Hippocampal formation (tissue), 2 donors: ENCODE measurements around the gene RAD51D.
A peak's percentile ranks its signal among the peaks of the same experiment; 100 is the strongest.
"Not testable (repeated sequence)": the region's sequence is repeated elsewhere in the genome, so short reads cannot be mapped to it uniquely, and the experiment has no call there.

Experiments used
- DNase-seq, 2 donors: peaks; one replicate each; lab custom pipeline; 2025; lab: John Stamatoyannopoulos, UW

RAD51D gene

DNA sequence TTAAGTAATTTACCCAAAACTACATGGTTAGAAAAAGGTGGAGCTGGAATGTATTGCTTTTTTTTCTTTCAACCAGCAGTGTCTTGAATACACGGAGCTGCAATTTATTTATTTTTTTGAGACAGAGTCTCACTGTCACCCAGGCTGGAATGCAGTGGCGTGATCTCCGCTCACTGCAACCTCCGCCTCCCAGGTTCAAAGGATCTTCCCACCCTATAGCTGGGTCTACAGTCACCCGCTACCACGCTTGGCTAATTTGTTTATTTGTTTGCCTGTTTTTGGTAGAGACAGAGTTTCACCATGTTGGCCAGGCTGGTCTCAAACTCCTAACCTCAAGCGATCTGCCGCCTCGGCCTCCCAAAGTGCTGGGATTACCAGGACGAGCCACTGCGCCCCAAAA, 29.0 kb downstream of the RAD51D start:
- not testable (repeated sequence) for DNase-seq

DNA sequence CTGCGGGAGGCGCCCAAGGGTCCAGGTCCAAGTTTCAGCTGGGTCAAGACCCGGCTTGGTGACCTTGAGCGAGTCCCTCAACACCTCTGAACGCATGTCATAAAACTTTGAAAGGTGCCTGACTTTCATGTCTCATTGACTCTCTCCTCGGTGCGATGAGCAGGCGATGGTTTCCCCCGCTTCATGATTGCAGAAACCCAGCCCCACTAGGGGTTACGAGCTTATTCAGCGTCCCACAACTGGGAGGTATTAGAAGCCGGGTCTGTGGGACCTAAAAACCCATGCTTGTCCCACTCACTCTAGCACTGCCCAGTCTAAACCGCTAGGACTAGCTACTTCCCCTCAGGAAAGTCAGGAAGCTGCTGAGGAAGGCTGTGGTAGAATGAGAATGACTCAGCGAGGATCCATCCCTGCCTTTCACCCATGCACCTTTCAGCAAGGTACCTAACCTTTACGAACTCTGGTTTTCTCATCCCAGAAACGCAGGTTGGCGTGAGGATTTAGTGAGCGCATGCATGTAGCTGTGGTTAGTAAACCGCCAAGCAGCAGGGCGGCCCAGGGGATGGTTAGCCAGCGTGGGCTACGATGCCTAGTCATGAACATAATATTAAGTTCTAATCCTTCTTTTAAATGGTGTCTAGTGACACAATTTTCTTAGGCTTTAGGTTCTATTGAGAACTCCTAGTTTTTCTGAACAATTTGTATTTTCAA, 29.9 kb downstream of the RAD51D start:
- no peak for DNase-seq

DNA sequence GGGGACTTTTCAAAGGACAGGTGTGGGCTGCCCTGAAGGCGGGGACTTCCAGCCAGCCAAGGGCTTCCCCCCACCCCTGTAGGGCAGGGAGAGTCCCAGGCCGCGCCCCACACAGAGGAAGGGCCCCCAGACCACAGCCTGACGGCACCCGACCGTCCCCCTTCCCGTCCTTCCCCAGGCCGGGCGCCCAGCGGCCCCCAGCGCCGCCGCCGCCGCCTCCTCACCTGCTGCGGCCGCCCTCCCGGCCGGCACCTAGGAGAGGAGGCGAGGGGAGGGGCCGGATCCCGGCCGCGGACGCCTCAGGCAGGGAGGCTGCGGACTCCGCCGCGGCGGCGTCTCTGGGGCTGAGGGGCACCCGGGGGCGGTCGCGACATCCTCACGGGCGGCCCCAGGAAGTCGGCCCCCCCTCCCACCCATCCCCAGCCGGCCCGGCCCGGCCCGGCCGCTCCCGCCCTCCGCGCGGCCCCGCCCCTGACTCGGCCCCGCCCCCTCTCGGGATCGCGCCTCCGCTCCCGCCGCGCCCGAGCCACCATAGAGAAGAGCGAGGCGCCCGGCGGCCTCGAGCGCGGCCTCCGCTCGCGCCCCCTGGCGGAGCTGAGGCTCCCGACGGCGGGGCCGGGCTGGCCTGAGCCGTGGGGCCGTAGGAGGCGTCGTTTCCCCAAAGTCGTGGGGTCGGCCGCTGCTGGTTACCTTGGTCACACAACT, 30.6 kb downstream of the RAD51D start:
- DNase-seq: peak; percentile 84 to 86

DNA sequence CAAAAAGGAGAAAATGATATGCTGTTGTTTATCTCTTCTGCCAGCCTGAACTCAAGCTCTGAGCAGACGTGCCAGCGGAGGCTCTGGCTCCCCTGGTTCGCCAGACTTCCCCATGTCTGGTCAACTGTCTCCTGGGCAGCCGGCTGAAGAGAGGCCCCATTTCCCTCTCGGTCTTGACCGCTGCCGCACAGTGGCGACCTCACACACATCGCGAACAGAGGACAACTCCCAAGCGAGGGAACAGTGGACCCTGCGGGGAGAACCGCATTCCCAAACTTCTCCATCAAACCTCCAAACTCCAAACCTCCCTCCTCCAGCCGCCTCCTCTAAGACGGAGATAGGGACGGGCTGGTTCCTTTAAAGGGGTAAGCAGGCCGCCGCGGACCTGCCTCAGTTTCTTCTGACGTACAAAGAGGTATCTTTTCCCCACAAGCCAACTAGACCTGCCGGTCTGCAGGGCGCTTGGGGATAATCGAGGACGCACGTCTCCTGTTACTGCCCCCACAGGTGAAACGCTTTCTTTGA, 31.2 kb downstream of the RAD51D start:
- peak; percentile 49 to 69 for DNase-seq

DNA sequence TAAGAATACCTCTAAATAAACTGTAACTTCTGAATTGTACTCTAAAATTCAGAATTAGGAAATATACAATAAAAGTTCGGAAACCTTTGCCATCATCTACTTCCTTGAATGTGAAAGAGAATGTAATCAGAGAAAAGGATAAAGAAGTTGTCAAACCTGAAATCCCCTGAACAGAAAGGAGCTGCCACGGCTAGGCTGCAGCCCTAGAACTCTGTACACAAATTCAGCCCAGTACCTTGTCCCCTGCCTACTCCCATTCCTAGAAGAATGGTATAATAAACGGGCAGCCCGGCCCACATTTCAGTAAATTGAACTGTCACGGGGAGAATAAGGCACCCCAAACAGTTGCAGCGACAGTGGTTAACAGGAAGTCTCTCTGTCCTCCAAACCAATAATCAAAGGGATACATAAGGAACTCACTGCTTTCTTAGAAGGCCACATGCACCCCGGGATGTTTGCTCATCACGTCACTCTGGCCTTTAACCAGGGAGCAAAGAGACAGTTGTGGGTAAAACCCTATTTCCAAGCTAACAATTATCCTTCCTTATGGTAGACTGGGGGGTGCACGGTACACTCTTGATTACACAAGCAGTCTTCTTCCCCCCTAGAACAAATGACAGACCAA, 31.8 kb downstream of the RAD51D start:
- DNase-seq: peak; percentile 49 to 63

DNA sequence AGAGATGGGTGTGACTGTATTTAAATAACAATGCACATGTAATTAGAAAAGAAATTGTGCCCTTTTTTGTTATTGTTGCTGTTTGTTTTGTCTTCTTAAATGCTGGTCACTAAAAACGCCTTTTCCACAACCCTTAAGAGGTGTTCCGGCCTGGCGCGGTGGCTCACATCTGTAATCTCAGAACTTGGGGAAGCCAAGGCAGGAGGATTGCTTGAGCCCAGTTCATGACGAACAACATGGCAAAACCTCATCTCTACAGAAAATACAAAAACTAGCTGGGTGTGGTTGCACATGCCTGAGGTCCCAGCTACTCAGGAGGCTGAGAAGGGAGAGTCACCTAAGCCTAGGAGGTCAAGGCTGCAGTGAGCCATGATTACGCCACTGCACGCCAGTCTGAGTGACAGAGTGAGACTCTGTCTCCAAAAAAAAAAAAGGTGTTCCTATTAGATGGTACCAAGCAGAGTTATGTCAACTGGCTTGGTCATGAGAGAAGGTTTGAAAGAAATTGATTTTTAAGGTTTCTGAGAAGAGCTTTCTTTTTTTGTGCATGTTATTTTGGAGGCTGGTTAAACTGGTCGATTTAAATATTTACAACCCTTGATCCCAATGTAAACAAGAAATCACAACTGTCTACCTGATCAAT, 32.6 kb downstream of the RAD51D start:
- DNase-seq: no peak

DNA sequence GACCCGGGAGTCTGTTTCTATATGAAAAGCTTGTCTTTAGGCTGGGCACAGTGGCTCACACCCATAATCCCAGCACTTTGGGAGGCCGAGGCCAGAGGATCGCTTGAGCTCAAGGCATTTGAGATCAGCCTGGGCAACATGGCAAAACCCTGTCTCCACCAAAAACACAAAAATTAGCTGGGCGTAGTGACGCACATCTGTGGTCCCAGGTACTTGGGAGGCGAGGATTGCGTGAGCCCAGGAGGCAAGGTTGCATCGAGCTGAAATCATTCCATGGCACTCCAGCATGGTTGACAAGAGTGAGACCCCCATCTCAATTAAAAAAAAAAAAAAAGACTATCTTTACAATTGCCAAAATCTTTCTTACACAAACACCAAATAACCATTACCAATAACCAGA, 33.5 kb downstream of the RAD51D start:
- DNase-seq: no peak

DNA sequence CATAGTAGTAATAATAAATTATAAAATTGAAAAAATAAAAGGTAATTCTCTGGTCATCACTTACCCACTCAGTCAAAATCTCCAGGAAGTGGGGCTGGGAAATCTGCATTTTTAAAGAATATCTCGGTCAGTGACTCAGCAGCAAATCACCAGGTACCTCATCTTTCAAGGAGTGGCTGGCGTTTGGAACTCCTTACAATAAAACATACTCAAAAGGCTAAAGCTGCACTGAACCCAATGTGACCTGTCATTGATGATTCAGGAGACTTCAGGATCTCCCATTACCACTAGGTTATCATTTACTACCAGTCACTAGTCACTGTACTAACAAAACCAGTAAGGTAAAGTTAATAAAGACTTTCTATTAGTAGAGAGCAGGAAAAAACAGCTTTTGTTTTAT, 34.7 kb downstream of the RAD51D start:
- DNase-seq: no peak

DNA sequence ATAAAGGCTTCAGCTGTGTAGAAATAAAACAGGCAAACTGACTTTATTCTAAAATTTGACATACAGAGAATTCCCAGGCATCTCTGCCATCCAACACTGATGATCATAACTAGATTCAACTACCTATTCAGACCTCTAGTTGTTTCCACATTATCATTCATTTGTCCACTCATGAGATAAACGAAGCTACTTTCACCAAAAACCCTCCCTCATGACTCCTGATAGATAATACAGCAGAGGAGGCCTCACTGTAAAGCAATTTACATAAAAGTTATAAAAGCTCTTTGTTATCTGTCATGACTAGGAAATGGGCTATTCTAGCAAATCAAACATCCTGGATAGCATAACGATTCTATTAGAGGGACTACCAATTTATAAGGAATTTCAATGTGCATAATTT, 36.6 kb downstream of the RAD51D start:
- no peak for DNase-seq

DNA sequence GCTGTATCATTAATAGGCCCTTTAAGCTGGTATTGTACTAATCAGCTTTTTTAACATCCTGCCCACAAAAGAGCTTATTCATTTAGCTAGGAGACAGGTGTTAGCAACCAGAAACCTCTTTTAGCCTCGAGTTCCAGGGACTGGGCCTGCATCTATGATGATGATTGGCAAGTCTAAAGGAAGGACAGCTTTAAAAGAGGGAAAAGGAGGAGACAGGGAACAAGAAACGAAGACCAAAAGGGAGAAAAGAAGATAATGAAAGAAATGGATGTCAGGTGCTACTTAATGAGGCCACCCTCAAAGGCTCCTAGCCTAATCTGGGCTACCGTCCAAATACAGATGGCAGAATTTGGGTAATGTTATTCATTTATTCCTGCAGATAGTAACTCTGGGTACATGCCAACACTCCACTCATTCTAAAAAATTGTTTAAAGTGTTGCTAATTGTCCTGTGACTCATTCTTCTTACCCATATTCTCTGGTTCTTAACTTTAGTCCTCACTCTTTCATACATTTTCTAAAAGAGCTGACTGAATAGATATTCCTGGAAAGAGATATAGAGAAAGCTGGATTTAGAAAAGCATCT, 37.5 kb downstream of the RAD51D start:
- DNase-seq: no peak

DNA sequence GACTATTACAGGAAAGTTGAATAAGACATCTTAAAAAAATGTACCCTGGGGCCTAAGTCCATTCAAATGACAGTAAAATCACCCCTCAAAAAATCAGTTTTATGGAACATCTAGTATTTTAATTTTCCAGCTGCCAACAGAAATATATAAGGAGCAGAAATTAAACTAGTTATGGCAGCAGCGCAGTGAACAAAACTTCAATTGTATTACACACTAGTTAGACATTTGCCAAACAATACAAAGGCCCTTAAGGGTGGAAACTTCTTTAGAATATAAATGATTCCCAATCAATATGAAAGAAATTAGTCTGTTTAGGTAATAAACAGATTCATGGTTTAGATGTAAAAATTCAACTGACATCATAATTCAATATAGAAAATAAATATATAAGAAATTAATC, 38.0 kb downstream of the RAD51D start:
- DNase-seq: peak in 1 of 2 donors; percentile 50

DNA sequence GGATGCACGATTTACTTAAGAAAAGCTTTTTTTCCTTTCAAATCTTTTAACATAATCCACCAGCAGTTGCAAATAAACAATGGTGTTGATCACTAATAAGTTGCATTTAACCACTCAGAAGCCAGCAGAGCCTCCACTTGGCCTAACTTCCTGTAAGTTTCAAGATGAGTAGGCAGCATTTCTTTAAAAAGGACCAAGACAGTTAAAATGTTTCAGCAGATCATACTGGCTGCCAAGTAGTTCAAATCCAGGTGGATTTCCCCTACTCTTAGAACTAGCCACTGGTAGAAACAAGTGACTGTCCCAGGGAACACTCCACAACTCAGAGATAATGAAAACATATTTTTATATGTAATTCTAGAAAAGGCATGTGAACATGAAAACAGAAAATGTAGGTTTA, 39.1 kb downstream of the RAD51D start:
- no peak for DNase-seq

DNA sequence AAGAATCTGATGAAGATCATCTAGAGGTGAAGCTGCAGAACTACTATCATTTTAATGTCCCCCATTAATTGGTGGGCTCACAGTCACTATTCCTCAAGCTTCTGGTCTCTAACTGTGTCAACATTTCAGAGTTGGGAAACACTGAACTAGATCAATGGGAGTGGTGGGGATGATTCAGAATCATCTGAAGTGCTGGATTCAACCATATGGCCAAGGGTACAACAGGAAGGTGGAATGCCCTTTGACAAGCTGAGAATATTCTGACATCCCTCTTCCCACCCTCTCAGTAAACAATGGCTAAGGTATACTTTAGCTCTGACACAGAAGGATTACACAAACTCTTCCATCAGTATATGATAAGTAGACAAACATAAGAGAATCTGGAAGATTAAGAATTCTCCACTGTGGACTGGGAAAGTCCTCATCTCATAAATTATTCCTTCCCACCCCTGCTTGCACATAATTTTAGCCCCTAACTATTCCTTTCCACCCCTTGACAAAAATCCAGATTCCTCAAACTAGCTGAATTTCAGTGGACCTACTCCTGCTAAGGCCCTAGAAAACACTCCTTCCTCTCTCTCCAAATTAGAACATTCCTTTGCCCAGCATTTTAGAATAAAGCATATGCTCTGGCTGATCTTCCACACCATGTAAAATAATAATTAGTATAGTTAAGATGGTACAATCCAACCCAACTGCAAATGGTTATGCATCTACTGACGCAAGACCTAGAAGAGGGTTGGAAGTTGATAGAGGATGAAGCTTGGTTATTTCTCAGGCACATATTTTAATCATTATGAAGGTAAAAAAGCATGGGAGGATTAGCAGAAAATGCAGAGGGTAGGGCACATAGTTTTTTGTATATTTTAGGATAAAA, 39.9 kb downstream of the RAD51D start:
- DNase-seq: no peak

DNA sequence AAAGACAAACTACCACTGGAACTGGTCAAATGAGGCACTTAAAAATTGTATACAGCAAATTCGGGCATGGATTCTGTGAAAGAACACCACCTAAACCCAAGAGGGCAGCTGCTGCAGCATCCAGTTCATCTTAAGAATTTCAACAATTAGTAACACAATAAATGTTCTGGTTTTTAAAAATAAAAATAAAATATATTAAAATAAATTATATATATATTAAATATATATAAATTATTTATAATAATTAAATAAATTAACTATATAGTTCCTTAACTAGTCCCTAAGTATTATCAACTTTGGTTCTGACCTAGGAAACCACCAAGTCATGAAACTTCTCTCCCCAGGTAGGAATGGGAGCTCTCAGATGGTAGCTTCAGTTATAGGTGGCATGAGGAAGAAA, 42.8 kb downstream of the RAD51D start:
- DNase-seq: no peak

DNA sequence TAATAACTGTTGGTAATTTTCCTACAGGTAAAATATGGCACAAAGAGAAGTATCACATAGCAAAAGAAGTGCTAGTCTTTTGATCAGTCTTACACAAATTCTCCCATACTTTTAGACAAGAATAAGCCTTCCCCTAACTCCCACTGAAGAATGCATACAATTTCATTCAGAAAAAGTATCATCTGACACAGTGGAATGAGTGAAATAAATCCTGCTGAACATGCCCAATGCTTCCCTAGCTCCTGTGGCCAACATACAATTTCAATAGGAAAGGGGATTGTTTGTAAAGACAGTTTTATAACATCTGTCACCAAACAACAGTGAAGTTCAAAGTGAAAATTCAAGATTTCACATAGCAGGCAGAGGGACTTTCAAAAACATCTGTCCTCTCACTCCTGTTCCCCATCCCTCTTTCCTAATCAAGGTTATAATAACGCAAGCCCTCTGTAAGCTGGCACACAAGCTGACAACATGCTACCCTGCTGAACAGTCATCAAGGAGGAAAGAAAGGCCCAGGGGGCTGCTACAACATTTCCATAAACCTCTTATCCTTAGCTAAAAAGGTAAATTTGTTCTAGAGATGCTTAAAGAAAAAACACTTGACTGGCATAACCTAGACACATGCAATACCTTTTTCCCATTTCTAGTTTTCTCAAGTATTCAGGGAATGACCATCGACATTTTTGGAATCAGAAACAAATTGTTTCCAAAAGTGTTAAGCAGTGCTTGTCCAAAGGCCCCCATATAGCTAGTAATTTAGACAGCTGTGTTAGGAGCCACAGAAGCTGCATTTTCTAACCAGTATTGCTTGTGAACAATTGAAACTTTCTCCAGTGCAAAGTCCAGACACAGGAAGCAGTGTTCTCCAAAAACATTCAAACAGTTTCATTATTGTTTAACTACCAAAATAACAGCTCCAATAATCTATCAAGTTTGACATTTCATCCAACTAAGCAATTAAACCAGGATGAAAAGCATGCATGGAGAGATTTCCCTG, 44.7 kb downstream of the RAD51D start:
- DNase-seq: peak; percentile 22 to 89

DNA sequence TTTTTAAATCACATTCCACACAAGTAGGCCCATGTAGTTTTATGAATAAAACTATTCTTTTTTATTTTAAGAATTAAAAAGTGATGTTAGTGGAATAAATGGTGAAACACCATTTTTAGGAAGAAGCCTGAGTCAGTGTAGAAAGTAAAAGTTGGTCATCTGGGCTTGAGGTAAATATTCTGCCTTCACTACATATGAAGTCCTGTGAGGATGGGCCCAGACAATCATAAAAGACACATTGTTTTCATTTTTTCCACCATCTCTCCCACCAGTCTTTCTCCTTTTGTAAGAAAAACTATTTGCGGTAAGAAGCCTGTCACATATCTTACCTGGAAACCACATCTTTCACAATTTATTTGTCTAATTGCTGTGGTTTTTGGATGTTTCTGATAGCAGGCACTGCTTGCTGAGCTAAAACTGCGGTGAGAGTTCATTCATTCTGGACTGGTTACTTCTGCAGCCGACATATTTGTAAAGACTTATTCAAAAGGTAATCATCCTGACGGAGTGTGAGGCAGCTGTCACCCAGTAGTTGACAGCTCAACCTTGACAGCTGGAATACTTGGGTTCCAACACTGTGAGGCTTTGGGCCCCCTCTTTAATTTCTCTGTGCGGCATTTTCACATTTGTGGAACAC, 45.6 kb downstream of the RAD51D start:
- DNase-seq: no peak

DNA sequence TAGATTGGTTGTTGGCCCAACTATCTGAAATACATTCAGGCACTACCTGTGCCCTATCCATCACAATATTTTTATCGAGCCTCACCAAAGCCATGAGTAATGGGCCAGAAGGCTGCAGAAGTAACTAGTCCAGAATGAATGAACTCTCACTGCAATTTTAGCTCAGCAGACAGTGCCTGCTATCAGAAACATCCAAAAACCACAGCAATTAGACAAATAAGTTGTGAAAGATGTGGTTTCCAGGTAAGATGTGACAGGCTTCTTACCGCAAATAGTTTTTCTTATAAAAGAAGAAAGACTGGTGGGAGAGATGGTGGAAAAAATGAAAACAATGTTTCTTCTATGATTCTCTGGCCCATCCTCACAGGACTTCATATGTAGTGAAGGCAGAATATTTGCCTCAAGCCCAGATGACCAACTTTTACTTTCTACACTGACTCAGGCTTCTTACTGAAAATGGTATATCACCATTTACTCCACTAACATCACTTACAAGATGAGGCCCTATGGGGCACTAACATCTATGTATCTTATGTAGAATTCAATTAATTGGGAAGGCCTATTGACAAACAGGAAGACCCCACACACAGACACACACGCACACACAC, 46.4 kb downstream of the RAD51D start:
- no peak for DNase-seq

DNA sequence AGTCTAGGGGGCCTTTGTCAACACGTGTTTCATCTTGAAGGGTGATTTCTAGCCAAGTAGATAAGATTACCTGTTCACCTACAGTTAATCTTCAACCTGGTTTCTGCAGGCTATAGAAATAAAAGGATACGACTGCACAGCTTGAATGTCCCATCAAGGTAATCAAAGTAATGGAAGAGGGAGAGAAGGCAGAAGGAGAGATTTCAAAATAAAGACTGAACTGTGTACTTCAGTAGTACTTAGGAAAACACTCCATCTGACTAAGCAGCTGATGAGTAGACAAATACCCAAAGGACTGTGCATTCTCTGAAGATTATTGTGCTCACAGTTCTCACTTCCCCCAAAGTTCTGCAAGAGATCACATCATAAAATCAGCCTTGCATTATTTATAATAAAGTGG, 50.3 kb downstream of the RAD51D start:
- DNase-seq: no peak

DNA sequence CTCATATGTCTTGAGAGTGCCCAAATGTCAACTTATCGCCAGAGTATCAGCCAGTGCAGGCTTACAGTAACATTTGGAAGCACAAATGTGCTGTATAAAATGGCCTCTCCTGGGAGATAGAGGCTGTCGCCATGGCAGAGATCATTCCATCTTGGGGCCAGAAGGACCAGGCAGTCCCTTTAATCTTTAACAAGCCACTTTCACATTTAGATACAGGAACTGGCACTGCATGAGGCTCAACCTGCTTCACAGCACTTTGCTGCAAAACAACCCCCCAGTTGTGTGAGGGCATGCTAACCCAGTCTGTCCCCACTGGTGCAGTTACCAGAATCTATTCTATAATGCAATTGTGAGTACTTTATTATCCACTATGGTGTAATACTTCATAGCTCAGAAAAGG, 51.4 kb downstream of the RAD51D start:
- no peak for DNase-seq
